ENCODE data around the gene RWDD1.
A peak's percentile ranks its signal among the peaks of the same experiment; 100 is the strongest.

RWDD1 gene, protein sequence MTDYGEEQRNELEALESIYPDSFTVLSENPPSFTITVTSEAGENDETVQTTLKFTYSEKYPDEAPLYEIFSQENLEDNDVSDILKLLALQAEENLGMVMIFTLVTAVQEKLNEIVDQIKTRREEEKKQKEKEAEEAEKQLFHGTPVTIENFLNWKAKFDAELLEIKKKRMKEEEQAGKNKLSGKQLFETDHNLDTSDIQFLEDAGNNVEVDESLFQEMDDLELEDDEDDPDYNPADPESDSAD

GRCh38 chr6:116570856-116571682, at the start of gene RWDD1:
Gene RWDD1 (plus strand): TSS chr6:116571504. CDS start chr6:116571583, 79 bp downstream.
- DNase-seq: peak; percentile 99

DNA sequence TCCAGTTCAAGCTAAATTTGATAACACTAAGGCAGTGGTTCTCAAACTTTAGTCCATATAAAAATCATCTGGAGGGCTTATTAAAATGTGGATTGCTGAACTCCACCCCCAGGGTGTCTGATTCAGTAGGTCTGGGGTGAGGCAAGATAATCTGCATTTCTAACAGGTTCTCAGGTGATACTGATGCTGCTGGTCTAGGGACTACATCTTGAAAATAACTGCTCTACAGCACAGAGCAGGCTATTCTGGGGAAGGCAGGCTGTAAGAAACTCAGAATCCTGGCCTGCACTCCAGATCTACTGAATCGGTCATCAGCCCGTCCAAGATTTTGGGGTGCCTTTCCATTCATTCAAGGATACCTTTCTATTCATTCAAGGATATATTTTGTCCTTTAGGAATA, 48.4 kb upstream of the RWDD1 start:
- DNase-seq: no peak

GRCh38 chr6:116524236-116524635, 47.1 kb upstream of the RWDD1 start:
- DNase-seq: no peak

- DNase-seq: no peak
Observed at GRCh38 chr6:116528133-116528532, 43.2 kb upstream of the RWDD1 start.

DNA sequence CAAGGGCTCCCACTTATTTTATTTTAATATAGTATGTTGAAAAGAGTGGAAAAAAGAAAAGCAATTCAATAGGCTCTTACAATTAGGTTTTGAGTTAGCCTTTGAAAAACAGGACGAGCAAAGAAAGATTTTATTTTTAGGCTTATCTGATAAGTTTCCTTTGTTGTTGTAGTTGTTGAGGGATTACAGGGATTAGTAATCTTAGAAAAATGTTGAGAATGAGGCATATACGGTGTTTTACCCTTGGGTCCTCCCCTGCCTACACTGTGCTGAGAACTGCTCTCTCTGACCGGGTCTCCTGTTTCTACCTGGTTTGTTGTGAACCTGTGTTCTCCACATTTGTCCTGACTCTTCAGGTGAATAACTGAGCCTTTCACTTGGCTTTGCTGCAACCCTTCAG, 42.5 kb upstream of the RWDD1 start:
- DNase-seq: no peak

DNA sequence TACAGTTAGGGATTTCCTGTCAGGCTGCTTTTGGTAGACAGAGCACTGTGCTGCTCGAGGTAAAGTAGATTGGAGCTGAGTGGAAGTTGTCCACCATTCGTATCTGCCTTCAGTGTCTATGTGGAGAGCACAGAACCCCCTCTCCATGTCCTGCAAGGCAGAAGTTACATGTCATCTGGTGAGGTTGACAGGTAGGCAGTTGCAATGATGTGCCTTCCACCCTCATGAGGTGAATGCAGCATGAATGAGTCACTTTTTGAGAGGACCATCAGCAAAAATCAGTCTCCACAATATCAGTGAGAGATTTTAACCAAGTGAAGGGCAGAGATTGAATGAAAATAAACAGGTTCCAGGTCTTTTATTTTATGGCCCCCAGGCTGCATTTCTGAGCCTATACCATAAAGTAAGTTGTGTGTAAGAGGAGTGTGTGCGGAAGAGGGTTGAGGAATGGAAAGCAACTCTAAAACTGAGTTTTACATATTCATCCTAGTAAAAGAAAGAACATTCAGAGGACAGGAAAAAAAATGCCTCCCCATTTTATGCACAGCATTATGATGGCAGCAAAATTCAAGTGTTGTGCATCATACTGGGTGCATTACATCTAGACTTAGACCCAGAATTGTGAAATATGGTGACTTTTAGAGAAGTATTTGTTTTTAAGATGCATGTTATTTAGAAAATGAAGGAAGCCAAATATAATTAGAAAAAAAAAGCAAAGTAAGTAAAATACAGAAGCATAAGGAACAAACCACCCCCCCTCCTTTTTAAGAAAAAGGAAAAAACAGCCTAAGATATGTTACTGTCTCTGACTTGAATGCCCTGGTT, 41.6 kb upstream of the RWDD1 start:
- peak; percentile 28 for DNase-seq

DNA sequence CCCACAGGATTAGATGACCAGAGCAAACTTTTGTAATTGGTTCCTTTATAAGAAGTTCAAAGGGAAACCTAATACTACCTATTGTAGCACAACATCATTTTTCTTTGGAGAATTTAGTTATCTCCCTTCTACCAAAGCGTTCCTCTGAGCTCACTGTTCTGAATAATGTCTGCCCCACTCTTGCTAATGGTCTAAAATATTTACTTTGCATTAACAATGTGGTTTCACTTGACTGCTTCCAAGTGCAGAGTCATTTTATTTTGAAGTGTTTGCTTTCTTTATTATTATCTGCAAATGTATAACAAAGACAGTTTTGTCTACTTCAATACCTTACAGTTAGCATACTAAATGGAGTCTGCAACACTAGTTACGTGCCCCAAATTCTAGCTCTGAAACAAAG, 40.9 kb upstream of the RWDD1 start:
- DNase-seq: no peak

DNA sequence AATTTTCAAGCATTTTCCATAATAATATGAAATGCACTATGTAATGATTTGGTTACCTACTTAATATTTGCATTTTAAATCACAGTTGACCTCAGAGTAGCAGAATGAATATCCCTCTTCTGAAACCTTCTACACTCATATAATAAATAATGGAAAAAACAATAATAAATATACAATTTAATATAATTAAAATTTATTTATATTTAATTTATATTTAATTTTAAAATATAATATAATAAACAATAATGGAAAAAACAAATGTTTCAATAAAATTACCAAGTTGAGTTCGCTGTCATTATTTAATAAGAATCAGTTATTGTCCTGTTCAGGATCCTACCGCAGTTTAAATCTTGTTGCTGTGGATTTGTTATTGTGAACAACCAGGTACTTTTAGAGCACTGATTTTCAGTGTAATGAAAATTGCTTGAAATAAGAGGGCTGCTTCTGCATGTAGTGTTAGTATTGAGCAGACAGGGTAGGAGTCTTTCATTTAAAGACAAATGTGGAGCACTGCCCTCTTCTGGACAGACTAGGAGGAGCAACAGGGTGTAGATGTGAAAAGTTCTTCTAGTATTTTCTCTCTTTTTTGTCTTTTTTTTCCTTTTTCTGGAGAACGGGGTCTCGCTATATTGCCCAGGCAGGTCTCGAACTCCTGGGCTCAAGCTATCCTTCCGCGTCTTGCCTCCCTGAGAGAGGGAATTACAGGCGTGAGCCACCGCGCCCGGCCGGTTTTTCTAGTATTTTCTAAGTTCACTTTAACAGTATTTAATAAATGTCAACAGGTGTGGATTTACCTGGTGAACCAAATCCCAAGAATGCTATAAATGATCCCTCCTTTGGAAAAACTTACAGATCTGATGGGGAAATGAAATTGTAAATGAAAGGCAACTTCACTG, 39.4 kb upstream of the RWDD1 start:
- peak; percentile 84 for DNase-seq

DNA sequence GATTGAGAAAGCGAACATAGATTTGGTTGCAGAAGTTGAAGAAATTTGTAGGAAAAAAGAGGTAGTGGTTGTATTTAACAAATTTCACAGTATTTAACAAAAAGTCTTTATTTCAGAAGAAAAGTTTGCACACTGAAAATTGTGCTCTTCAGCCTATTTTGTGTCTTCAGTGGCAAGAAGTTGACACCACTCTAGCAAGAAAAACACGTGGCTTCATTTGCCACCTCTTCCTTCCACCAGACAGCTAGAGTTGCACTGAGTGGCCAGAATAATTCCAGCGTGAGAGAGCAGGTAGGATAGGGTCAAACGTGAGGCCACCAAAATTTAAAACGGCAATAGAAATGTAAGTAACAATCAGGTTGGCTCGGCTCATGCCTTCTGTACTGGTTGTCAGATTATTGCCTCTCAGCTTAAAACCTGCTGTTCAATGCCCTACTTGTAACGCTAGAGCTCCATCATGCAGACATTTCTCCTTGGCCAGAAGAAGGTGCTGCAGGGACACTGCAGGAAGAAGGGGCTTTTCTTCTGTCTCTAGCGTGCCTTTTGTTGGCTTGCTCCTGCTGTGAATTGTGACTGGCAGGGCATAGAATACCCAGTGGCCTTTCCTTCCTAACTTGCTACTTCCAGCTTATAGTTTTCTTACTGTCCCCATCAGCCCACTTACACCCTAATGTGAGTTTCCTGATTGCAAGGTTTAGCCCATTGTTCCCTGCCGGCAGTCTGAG, 37.9 kb upstream of the RWDD1 start:
- no peak for DNase-seq

- DNase-seq: no peak
Observed at GRCh38 chr6:116535109-116535508, 36.2 kb upstream of the RWDD1 start.

DNA sequence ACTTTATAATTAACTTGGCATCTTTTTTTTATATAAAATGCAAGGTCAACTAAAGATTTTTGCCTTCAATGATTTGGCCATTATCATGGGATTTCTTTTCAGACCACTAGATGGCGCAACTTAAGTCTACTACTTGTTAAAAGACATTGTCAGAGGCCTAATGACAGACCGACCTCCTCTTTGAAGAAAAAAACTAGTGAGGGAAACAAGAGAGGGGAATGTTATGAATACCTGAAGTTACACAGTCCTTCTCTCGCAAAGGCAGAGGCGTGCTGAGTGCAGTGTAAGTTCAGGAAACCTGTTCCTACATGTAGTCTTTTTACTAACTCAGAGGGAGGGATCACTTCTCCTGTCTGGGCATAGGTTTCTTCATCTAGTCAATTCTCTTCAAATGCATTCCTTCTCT, 35.1 kb upstream of the RWDD1 start:
- peak; percentile 81 for DNase-seq

GRCh38 chr6:116542426-116542825, 28.9 kb upstream of the RWDD1 start:
- no peak for DNase-seq

DNA sequence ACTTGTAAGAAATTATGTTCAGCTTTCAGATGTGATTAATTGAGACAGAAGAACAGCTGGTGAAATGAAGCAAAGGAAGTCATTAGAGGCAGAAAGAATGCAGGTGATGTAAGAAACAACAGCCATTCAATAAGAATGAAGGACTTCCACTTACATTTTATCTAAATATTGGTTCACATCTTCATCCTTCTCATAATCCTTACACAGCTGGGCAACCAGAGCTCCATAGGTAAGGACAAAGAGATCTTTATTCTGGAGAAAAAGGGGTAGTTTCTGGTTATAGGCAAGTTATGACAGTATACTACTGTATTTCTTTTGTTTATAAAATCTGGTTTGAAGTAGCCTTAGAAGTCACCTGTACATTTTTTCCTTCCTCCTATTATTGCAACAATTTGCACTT, 28.2 kb upstream of the RWDD1 start:
- DNase-seq: no peak

DNA sequence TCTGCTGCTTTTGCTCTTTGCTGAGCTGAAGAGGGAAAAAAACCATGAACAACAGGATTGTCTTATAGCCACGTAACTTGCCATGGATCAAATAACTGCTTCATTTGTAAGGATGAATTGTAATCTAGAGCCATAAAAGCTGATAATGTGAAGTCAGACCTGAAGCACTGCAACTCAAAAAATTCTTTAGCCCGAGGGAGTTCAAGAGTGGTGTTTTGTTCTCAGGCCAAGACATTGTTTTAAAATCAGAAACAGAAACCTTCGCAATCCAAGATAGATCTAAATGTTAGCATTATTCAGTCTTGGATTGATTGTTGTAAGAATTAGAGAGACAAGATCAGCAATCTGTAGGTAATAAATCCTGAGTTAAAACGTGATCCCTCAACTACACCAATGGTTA, 25.7 kb upstream of the RWDD1 start, which contains the start of gene TRAPPC3L:
Gene TRAPPC3L, minus strand, starts transcription at position 34 of the 400 bp plus-strand sequence. CDS start 170 bp downstream, outside the sequence.
- no peak for DNase-seq

DNA sequence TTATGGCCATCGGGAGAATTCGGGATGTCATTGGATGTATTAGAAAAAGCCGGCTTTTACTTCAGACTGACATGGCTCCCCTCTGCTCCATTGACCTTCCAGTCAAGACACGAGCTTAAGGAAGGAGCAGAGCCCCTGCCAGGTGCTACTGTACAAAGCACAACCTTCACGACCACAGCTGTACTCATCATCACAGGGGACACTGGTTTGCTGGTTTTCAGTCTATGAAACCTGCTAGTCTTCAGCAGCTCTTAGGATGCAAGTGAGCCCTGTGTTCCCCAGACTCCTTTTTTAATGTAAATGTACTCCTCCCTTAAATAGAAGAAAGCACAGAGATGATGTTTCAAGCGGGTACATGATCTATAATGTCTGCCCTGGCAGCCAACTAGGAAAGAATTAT, 23.9 kb upstream of the RWDD1 start:
- DNase-seq: no peak

GRCh38 chr6:116550796-116551195, 20.5 kb upstream of the RWDD1 start:
- no peak for DNase-seq

- no peak for DNase-seq
Observed at GRCh38 chr6:116553451-116553850, 17.9 kb upstream of the RWDD1 start, which contains the start of gene CALHM4. Gene CALHM4 (plus strand): TSS chr6:116553751. CDS start chr6:116553794, 43 bp downstream.

DNA sequence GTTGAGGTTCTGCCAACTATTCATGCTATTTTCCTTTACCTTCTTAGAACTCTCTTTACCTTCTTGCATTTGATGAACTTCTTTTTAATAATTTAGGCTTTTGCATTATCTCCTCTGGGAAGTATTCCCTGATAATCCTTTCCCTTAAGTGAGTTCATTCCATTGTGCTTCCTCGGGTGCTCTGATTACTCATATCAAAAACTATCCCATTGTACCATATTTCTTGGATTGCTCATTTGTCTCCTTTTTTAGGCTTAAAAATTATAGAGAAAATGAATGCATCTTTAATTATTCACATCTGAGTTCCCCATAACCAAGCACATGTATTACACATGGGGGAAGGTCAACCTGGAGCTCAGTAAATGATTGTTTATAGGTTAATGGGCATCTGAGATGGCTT, 15.2 kb upstream of the RWDD1 start:
- no peak for DNase-seq

DNA sequence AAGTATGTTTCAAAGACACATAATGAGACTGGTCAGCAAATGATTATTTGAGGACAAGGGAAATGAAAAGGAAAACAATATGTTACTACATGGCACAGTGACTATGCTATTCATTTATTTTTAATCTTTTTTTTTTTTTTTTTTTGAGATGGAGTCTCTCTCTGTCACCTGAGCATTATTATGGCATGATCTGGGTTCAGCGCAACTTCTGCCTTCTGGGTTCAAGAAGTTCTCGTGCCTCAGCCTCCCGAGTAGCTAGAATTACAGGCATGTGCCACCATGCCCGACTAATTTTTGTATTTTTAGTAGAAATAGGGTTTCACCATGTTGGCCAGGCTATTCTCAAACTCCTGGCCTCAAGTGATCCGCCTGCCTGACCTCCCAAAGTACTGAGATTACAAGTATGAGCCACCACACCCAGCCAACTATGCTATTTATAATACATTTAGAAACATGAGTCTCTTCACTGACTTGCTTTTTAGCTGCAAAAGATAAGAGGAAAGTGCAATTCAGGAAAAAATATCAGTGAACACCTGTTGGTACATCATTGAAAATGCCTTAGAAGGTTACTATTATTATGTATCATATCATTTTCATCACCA, 14.4 kb upstream of the RWDD1 start:
- DNase-seq: no peak

DNA sequence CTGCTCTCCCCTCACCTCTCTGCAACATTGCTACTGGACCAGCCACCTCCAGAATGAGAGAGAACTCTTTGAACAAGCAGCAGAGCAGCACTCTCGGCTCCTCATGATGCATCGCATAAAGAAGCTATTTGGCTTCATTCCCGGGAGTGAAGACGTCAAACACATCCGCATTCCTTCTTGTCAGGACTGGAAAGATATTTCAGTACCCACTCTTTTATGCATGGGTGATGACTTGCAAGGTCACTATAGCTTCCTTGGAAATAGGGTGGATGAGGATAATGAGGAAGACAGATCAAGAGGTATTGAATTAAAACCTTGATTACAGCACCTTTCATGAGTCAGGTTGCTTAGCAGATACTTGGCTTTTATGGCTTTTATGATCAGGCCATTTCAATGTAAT, 13.4 kb upstream of the RWDD1 start:
- DNase-seq: no peak

DNA sequence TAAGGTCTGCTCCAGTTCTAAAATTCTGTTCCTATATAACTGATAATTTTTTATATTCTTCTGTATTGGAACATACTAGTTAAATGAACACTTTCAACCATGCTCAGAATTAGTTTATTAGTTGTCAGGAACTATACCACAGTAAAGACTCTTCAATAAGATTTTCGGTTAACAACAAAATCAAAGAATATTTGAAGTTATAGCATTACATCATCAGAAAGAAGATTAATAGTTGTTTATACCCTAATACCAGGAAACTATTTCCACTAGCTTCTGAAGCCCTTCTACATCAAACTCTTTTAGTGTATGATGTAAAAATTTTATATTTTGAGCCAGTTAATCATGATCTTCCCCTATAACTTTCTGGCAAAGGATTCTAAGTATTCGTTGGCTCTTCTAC, 11.2 kb upstream of the RWDD1 start:
- no peak for DNase-seq
